IPS DF 19.7 (cell line): ENCODE results near the gene C10orf90.
A peak's percentile ranks its signal among the peaks of the same experiment; 100 is the strongest.
"Not testable (repeated sequence)": the region's sequence is repeated elsewhere in the genome, so short reads cannot be mapped to it uniquely, and the experiment has no call there.

Experiments used
- DNase-seq: peaks from one replicate; pipeline ENCODE4 v3.0.0-alpha.2; 2013; ENCODE audit warnings: low read depth, low spot score

Gene C10orf90

GRCh38 chr10:126583552-126584200, 86.8 kb downstream of the C10orf90 start:
- no peak for DNase-seq

GRCh38 chr10:126581648-126582046, 88.8 kb downstream of the C10orf90 start:
- no peak for DNase-seq

GRCh38 chr10:126580873-126581647, 89.4 kb downstream of the C10orf90 start:
- DNase-seq = no peak

GRCh38 chr10:126576336-126576735, 94.2 kb downstream of the C10orf90 start:
- DNase-seq = no peak

GRCh38 chr10:126570621-126571602, 99.6 kb downstream of the C10orf90 start:
- peak; percentile 52 for DNase-seq

- no peak for DNase-seq
Observed at GRCh38 chr10:126570245-126570570, 100.3 kb downstream of the C10orf90 start.

GRCh38 chr10:126569513-126570244, 100.8 kb downstream of the C10orf90 start:
- no peak for DNase-seq

GRCh38 chr10:126568809-126569385, 101.6 kb downstream of the C10orf90 start:
- no peak for DNase-seq

- DNase-seq = no peak
Observed at GRCh38 chr10:126565871-126566270, 104.6 kb downstream of the C10orf90 start.

- no peak for DNase-seq
Observed at GRCh38 chr10:126565441-126565840, 105.1 kb downstream of the C10orf90 start.

GRCh38 chr10:126564326-126564888, 106.1 kb downstream of the C10orf90 start:
- DNase-seq = no peak

- DNase-seq = no peak
Observed at GRCh38 chr10:126563361-126563760, 107.1 kb downstream of the C10orf90 start.

- no peak for DNase-seq
Observed at GRCh38 chr10:126561921-126562680, 108.4 kb downstream of the C10orf90 start.

GRCh38 chr10:126561294-126561920, 109.1 kb downstream of the C10orf90 start:
- no peak for DNase-seq

GRCh38 chr10:126558881-126559280, 111.6 kb downstream of the C10orf90 start:
- DNase-seq = no peak

- no peak for DNase-seq
Observed at GRCh38 chr10:126551202-126551601, 119.3 kb downstream of the C10orf90 start.

- not testable (repeated sequence) for DNase-seq
Observed at GRCh38 chr10:126550586-126550985, 119.9 kb downstream of the C10orf90 start.

GRCh38 chr10:126549344-126549743, 121.1 kb downstream of the C10orf90 start:
- no peak for DNase-seq

- no peak for DNase-seq
Observed at GRCh38 chr10:126544565-126544964, 125.9 kb downstream of the C10orf90 start.
